ENCODE data around the gene MYO10. TPM values are rescaled to one million over a fixed set of nuclear protein-coding genes. Genes with fewer than 3 reads are reported as not detected.

MYO10 gene
- total RNA-seq, 4 donors from 2014 or later: 3.2 to 30.7 (median 22.9) TPM

DNA sequence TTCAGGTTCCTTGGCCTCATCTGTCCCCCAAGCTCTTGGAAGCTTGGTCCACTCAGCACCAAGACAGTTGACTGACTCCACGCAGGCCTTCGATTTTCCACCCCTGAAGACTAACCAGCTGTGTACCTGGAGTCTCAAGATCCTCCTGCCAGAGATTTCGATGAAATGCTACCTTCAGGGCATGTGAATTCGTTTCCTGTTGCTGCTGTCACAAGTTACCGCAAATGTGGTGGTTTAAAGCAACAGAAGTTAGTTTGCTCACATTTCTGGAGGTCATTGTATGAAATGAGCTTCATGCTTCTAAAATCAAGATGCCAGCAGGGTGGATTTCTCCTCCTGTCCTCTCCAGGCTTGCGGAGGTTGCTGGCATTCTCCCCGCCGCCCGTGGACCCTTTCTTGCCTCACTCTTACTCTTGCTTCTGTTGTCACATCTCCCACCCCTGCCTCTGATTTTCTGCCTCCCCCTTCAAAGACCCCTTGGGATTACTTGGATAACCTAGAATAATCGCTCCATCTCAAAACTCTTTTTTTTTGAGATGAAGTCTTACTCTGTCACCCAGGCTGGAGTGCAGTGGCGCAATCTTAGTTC, 291.7 kb downstream of the MYO10 start:
- Histone ChIP-seq H3K27ac (no peak overlapping the region), H3K4me3 (no peak overlapping the region), H3K27me3 (no peaks in the 10 kb centered on the region), H3K36me3 (no peaks in the 10 kb centered on the region), H3K4me1 (no peaks in the 10 kb centered on the region), H3K9me3 (no peaks in the 10 kb centered on the region)
- intact Hi-C loops (cut with DNase I; ENCODE audit: low total_unique reads): no loop called here
- no peak for DNase-seq
- TF ChIP-seq, protein P1, sequence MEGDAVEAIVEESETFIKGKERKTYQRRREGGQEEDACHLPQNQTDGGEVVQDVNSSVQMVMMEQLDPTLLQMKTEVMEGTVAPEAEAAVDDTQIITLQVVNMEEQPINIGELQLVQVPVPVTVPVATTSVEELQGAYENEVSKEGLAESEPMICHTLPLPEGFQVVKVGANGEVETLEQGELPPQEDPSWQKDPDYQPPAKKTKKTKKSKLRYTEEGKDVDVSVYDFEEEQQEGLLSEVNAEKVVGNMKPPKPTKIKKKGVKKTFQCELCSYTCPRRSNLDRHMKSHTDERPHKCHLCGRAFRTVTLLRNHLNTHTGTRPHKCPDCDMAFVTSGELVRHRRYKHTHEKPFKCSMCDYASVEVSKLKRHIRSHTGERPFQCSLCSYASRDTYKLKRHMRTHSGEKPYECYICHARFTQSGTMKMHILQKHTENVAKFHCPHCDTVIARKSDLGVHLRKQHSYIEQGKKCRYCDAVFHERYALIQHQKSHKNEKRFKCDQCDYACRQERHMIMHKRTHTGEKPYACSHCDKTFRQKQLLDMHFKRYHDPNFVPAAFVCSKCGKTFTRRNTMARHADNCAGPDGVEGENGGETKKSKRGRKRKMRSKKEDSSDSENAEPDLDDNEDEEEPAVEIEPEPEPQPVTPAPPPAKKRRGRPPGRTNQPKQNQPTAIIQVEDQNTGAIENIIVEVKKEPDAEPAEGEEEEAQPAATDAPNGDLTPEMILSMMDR (IDR thresholded peaks at IDR 0.05): no peak
- TF ChIP-seq POLR2A (IDR thresholded peaks at IDR 0.05): no peak

DNA sequence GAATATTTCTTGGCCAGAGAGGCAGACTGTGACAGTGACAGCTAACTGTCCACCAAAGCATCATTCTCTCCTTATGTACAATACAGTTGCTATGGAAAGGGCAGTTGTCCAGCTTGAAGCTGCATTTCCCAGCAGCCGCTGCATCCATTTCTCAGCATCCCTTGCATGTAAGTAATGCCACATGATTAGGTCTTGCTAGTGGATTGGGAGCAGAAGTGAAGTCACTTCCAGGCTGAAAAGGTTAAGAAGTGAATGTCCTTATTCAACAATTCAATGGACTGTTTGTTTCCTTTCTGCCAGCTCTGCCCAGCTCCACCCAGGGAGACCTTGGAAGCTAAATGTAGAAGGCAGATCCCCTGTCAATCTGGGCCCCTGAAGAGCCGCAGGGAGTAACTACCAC, 293.2 kb downstream of the MYO10 start:
- no peak overlapping the region for H3K27ac ChIP-seq
- intact Hi-C loops (cut with DNase I; ENCODE audit: low total_unique reads): no loop called here
- no peak for DNase-seq

DNA sequence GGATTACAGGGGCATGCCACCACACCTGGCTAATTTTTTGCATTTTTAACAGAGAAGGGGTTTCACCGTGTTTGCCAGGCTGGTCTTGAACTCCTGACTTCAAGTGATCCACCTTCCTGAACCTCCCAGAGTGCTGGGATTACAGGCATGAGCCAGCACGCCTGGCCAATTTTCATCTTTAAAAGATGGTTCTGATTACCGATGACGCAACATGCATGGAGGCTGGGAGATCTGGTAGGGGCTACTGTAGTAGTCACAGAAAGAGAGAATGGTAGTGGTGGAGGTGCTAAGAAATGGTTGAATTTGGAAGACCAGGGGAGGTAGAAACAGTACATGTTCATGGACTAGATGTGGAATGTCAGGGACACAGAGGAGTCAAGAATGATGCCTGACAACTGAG, 296.9 kb downstream of the MYO10 start:
- Histone ChIP-seq H3K27ac (no peak overlapping the region), H3K9me3 (no peaks in the 10 kb centered on the region), H3K36me3 (no peaks in the 10 kb centered on the region), H3K27me3 (no peaks in the 10 kb centered on the region), H3K4me3 (no peak overlapping the region), H3K4me1 (no peaks in the 10 kb centered on the region)
- intact Hi-C loops (cut with DNase I; ENCODE audit: low total_unique reads): no loop called here
- TF ChIP-seq, protein P1 (IDR thresholded peaks at IDR 0.05): no peak
- TF ChIP-seq POLR2A (IDR thresholded peaks at IDR 0.05): no peak
- DNase-seq: no peak

More for the DNA sequence above, 293.2 kb downstream of the MYO10 start:
- H3K9me3 ChIP-seq: no peaks in the 10 kb centered on the region
- no peaks in the 10 kb centered on the region for H3K27me3 ChIP-seq
- H3K36me3 ChIP-seq: no peaks in the 10 kb centered on the region
- H3K4me3 ChIP-seq: no peak overlapping the region
- no peaks in the 10 kb centered on the region for H3K4me1 ChIP-seq
- TF ChIP-seq POLR2A (IDR thresholded peaks at IDR 0.05): no peak
- TF ChIP-seq, protein P1 (IDR thresholded peaks at IDR 0.05): no peak

DNA sequence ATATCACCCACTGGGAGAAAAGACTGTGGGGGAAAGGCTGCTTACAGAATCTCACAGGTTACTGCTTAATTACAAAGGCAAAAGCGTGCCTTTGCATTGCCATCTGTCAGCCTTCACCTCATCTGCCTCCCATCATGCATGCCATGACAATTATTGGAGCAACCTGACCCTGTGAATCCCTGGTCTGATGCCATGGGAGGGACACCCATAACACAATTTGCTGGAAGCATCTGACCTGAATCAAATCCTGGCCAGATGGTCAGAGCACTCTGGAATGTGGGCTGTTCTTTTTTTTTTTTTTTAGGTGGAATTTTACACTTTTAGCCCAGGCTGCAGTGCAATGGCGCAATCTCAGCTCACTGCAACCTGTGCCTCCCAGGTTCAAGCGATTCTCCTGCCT, 307.7 kb downstream of the MYO10 start:
- Histone ChIP-seq H3K9me3 (no peaks in the 10 kb centered on the region), H3K4me3 (no peak overlapping the region), H3K27ac (no peak overlapping the region), H3K27me3 (no peaks in the 10 kb centered on the region), H3K36me3 (no peaks in the 10 kb centered on the region), H3K4me1 (no peaks in the 10 kb centered on the region)
- intact Hi-C loops (cut with DNase I; ENCODE audit: low total_unique reads): no loop called here
- TF ChIP-seq POLR2A (IDR thresholded peaks at IDR 0.05): no peak
- TF ChIP-seq, protein P1 (IDR thresholded peaks at IDR 0.05): no peak
- no peak for DNase-seq

DNA sequence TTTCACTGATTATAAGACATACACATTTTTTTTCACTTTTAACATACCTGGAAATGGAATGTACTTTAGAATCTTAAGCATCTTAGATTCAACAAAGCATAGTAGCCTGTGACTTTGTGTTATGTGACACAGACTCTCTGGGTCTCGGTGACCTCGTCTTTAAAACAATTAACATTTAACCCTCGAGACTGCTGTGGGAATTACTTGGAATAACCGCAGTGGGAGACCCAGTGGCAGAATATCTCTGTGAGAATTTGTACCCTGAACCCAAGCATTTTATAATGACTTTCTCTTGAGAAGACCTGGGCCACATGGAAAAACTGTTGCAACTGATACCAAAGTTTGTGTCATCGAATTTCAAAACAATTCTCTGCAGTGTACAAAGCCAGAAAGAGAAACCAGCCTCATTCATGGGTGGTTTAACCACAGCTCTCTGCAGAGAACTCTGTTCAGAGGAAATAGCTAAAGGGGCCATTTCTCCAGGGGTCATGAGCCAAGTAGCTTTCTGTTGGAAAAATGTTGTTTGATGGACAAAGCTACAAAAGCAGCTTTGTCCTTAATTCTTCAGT, 309.3 kb downstream of the MYO10 start:
- no peaks in the 10 kb centered on the region for H3K36me3 ChIP-seq
- no peaks in the 10 kb centered on the region for H3K9me3 ChIP-seq
- no peaks in the 10 kb centered on the region for H3K4me1 ChIP-seq
- no peak for TF ChIP-seq POLR2A (IDR thresholded peaks at IDR 0.05)
- TF ChIP-seq, protein P1 (IDR thresholded peaks at IDR 0.05): no peak
- intact Hi-C loops (cut with DNase I; ENCODE audit: low total_unique reads): no loop called here
- no peaks in the 10 kb centered on the region for H3K27me3 ChIP-seq
- DNase-seq: no peak
- H3K27ac ChIP-seq: no peak overlapping the region
- H3K4me3 ChIP-seq: no peak overlapping the region
